HG03354 (cell line): Measurements from ENCODE around the gene TTYH3.
A peak's percentile ranks its signal among the peaks of the same experiment; 100 is the strongest.
"Not testable (repeated sequence)": the region's sequence is repeated elsewhere in the genome, so short reads cannot be mapped to it uniquely, and the experiment has no call there.

ENCODE experiments used
- ATAC-seq: cut with Tn5 transposase; IDR thresholded peaks from one replicate; pipeline ENCODE4 v1.9.1; 2021; ENCODE audit warnings: mild to moderate bottlenecking; ENCODE audit not compliant: unreplicated experiment, poor library complexity, severe bottlenecking

Gene TTYH3, protein sequence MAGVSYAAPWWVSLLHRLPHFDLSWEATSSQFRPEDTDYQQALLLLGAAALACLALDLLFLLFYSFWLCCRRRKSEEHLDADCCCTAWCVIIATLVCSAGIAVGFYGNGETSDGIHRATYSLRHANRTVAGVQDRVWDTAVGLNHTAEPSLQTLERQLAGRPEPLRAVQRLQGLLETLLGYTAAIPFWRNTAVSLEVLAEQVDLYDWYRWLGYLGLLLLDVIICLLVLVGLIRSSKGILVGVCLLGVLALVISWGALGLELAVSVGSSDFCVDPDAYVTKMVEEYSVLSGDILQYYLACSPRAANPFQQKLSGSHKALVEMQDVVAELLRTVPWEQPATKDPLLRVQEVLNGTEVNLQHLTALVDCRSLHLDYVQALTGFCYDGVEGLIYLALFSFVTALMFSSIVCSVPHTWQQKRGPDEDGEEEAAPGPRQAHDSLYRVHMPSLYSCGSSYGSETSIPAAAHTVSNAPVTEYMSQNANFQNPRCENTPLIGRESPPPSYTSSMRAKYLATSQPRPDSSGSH

DNA sequence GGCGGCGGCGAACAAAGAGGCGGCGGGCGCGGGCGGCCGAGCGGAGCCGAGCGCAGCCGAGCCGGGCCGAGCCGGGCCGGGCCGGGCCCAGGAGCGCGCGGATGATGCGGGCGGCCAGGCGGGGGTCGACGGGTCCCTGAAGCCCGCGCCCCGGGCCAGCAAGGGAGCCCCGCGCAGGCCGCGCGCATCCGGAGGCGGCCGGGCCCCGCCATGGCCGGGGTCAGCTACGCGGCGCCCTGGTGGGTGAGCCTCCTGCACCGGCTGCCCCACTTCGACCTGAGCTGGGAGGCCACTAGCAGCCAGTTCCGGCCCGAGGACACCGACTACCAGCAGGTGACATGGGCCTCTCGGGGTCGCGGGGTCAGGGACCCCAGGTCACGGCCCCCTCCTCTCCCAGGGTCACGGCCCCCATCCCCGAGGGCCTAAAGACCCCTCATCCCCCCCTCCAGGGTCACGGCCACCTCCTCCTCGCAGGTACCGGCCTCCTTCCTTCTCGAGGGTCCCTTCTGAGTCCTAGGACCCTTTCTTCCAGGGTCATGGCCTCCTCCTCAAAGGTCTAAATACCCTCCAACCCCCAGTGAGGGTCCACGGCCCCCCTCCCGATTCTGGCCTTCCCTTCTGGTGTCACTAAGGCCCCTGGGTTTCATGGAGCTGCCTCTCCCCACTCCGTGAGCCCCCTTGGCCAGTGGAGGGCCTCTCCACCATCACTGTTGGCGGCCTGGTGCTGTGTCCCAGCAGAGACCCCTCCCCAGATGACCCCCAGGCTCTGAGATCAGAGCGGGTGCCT is at the start of gene TTYH3:
Gene TTYH3 (plus strand): TSS at position 41 of the 787 bp plus-strand sequence. CDS start 170 bp downstream, at position 211.
- ATAC-seq: peak; percentile 45

DNA sequence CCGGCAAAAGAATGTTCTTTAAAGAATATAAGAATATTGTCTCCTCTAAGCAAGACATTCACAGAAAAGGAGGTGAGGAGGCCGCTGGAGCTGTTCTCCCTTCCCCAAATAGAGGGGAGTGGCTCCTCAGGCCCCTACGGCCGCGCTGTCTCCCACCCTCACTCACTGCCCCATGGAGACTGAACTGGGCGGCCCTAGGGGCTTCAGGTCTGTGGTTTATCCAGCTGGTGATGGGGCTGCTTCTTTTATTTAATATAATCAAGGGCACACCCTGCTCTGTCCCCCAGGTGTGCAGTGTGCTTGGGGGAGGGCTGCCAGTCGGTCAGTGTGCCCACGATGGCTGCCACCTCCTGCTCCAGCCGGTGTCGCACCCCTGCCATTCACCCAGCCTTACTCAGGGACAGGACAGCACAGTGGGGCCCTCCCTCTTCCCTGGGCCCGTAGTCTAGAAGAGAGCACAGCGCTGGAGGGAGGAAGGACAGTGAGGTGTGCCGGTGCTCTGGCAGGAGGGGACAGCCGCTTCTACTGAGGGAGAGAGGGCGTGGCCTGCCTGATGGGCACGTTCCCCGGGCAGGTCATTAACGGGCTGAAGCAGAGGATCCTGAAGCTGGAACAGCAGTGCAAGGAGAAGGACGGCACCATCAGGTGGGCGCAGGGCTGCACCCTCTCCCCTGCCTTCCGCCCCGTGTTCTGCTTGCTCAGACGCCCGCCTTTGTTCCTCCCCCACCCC is 49.6 kb upstream of the TTYH3 start:
- no peak for ATAC-seq

DNA sequence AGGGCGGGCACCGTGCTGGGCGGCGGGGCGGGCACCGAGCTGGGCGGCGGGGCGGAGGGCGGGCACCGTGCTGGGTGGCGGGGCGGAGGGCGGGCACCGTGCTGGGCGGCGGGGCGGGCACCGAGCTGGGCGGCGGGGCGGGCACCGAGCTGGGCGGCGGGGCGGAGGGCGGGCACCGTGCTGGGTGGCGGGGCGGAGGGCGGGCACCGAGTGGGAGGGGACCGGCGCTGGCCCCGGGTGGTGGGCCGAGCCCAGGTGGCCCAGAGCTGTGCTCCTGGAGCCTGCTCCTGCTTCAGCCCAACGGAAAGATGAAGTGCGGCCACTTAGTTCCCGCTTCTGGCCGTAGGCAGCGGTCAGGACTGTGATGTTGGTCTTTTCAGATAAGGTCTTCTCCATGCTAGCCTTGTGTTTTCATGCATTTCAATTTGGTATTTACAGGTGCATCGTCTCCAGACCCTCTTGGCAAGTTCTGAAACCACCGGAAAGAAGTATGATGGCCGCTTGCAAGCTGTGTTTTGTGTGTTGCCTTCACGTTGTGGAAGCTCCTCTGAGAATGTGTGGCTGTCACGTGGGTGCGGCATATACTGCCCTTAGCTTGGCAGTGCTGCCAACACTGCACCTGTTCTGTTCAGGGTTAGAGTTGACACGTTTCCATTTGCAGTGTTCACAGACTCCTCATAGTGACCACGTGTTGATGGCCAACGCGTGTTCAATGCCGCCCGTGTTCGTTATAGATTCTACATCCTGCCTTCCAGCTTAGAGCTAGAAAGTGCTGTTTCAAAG is 47.8 kb upstream of the TTYH3 start:
- no peak for ATAC-seq

DNA sequence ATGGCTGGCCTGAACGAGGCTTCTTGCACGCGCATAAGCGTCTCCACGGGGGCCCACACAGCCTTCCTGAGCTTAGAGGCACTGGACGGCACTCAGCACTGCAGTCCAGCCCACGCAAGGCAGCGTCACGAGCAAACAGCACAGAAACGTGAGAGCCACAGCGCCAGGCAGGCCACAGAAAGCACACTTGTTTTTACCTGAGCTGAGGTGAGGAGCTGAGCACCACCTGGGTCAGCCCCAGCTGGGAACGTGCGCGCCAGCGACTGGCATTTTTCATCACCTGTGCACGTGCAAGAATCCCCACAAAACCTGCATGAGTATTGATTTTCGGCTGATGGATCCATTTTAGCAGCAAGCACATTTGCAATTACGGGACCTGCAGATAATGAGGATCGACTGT is 46.3 kb upstream of the TTYH3 start:
- no peak for ATAC-seq

- ATAC-seq: no peak
Measured at GRCh38 chr7:2586326-2587020, 45.3 kb upstream of the TTYH3 start.

DNA sequence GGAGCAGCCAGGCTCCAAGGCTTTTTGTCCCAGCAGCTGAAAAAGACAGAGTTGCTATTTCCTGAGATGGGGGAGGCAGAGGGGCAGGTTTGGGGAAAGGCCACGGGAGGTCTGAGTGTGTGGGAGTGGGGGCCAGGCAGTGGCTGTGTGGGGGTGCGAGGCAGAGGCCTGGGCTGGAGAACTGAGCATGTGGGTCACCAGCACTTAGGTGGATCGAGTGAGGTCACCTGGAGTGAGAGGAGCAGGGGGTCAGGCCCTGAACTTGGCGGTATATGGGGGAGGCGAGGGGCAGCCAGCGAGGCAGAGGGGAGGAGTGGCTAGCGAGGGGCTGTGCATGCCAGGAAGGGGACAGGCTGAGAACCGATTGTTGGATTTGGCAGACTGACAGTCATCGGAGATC is 44.7 kb upstream of the TTYH3 start:
- no peak for ATAC-seq

- no peak for ATAC-seq
Measured at GRCh38 chr7:2587778-2588177, 44.0 kb upstream of the TTYH3 start.

GRCh38 chr7:2589341-2589740 is 42.4 kb upstream of the TTYH3 start:
- no peak for ATAC-seq

- not testable (repeated sequence) for ATAC-seq
Measured at GRCh38 chr7:2589941-2590340, 41.8 kb upstream of the TTYH3 start.

GRCh38 chr7:2592375-2592865 is 39.4 kb upstream of the TTYH3 start:
- no peak for ATAC-seq

- ATAC-seq: no peak
Measured at GRCh38 chr7:2593036-2593727, 38.6 kb upstream of the TTYH3 start.

DNA sequence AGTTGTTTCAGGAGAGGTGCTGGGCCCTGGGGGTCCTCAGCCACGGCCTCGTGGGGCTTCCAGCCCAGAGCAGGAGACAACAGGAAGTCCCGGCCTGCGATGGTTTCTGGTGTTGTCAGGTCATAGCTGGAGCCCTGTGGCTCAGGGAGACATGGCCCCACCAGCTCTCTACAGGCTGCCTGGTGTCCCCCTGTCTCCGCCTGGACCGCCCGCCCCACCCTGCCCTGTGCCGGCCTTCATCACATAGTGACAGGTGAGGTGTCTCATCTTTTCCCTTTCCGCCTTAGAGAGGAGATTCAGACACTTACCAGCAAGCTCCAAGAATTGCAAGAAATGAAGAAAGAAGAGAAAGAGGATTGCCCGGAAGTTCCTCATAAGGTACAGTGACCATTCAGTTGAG is 37.2 kb upstream of the TTYH3 start:
- no peak for ATAC-seq

DNA sequence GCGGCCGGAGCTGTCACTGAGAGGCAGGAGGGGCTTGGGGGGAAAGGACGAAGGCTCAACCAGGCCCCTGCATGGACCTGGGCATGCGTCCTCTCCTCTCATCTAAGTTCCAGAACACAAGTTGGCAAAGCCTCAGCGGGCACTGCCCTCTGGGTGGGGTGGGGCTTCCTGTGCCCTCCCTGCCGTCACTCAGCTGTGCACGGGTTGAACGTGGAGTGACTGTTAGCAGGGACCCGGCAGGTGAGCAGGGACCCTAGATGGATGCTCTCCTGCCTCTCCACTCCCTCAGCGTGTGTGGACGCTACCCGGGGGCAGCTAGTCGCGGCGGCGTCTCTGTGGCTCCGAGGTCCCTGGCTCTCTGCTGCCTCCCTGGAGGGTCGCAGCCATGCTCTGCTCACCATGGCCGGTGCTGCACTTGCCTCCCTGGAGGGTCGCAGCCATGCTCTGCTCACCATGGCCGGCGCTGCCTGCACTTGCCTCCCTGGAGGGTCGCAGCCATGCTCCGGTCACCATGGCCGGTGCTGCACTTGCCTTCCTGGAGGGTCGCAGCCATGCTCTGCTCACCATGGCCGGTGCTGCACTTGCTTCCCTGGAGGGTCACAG is 36.4 kb upstream of the TTYH3 start:
- ATAC-seq: no peak

DNA sequence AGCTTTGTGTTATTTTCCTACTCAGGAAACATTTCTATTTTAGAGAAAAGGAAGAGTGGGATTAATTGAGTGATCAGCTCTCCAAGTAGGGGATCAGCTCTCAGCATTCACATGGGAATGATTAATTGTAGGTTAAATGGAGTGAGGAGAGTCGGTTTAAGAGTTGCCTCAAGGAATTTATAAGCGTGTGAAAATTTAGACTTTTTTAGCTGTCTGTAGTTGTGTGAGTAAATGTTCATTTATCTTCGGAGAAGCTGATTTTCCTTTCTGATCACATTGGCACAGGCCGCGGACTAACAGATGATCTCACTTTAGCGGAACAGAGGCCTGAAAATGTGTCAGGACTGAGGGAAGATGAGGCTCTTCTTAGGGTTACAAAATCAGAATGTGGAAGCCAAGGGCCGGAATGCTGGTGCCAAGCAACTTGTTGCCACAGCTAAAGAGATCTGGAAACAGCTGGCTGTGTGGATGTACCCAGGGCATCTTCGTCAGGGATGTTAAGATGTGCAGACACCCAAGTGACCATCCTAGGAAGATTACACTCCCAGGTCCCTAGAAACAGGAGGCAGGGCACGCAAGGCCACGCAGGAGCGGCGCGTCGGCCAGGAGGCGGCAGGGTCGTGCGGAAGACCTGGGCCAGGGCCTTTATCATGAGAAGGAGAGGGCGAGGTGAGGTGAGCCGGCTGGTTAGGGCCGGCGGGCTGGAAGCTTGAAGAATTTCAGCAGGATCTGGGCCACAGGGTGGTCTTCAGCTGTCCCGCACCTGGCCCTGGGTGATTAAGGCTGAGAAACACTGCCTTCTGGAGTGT is 35.1 kb upstream of the TTYH3 start:
- ATAC-seq: no peak

DNA sequence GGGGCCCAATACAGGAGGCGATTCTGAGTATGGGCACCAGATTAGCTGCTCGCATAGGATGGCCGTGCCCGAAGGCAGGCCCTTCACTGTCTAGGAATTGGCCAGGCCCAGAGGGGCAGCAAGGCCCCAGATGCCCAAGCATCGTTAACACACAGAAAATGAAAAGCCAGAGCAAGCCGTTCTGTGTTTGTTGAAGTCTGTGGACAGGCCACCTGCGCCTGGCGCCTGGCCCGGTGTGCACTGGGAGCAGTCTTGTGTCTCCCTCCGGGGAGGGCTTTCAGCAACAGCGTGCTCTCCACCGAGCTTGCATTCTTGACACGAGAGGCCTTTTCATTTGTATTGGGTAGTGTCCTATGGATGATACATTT is 34.5 kb upstream of the TTYH3 start:
- no peak for ATAC-seq

- ATAC-seq: no peak
Measured at GRCh38 chr7:2598154-2598823, 33.5 kb upstream of the TTYH3 start.

- no peak for ATAC-seq
Measured at GRCh38 chr7:2601065-2601464, 30.7 kb upstream of the TTYH3 start.
